Ovary (tissue), 9 donors: ENCODE results near the gene PAFAH1B2. TPM values are rescaled to one million over a fixed set of nuclear protein-coding genes. Genes with fewer than 3 reads are reported as not detected.
A peak's percentile ranks its signal among the peaks of the same experiment; 100 is the strongest.

Experiments used
- DNase-seq, 5 donors: peaks; one replicate each; pipeline ENCODE4 v3.0.0-alpha.2; 2019 to 2020
- H3K27ac ChIP-seq, 2 donors: fragments of 200-600 bp; one replicate each; pipeline versions ENCODE4 v1.5.1 to v1.8.0; 2019 to 2022
- H3K27me3 ChIP-seq: fragments of 200-600 bp; one replicate; pipeline ENCODE4 v1.8.0; 2022
- H3K36me3 ChIP-seq: fragments of 200-600 bp; sonication (generic); one replicate; pipeline ENCODE4 v1.5.1; 2019
- H3K4me1 ChIP-seq: one replicate; pipeline ENCODE4 v1.8.1; 2013; ENCODE audit warnings: mild to moderate bottlenecking, moderate library complexity; ENCODE audit not compliant: insufficient read depth
- H3K4me3 ChIP-seq: fragments of 200-600 bp; sonication (generic); one replicate; pipeline ENCODE4 v1.5.1; 2017
- H3K9me3 ChIP-seq, 2 donors: fragments of 200-600 bp in 1 of 2; sonication (generic) in 1 of 2; one replicate each; pipeline versions ENCODE4 v1.5.1 to v1.8.1; 2013 to 2019; ENCODE audit warnings: mild to moderate bottlenecking in 1 of 2, moderate library complexity in 1 of 2
- CTCF ChIP-seq, 3 donors: fragments of 450-650 bp in 2 of 3; fragments of 200-600 bp in 1 of 3; IDR thresholded peaks; one replicate each; pipeline versions ENCODE4 v1.5.1 to v1.8.0; 2016 to 2022; ENCODE audit warnings: antibody characterized with exemption in 3 of 3, mild to moderate bottlenecking in 1 of 3
- EP300 ChIP-seq: sonication (generic); formaldehyde crosslinking; IDR thresholded peaks from one replicate; pipeline ENCODE4 v1.6.1; 2017; ENCODE audit warnings: antibody characterized with exemption
- POLR2A ChIP-seq: fragments of 450-650 bp; IDR thresholded peaks from one replicate; pipeline ENCODE4 v1.6.1; 2017; ENCODE audit warnings: antibody characterized with exemption, mild to moderate bottlenecking, moderate library complexity
- WGBS, 3 donors: extraction: QIAGEN DNeasy Blood & Tissue Kit in 1 of 3; methylation state at CpG; one replicate each; pipeline versions ENCODE4 v1.1.5 to v1.1.7; 2013 to 2017; 5-methylcytosine and 5-hydroxymethylcytosine counted together
- intact Hi-C, 4 donors: fragments of 100-400 bp; cut with DNase I; formaldehyde crosslinking; loops; one replicate each; pipeline versions ENCODE4 v1.11.0 to v1.15.1; 2022 to 2023
- polyA plus RNA-seq, 2 donors: library from polyadenylated mRNA; stranded (reverse); fragments of 200-250 nt in 1 of 2; fragments of 350-450 nt in 1 of 2; fragmentation: Illumina TruSeq in 1 of 2; extraction: RNeasy Lipid Tissue Mini Kit (QIAGEN cat#74804) in 1 of 2; gene quantifications; one replicate each; pipeline ENCODE4 v1.2.3, GENCODE V29; 2013 to 2014
- total RNA-seq, 7 donors: library from RNA; depleted of rRNA in 2 of 7; stranded (reverse); fragments of >200 nt in 2 of 7; fragmentation: NEBNext Ultra II Directional in 3 of 7; extraction: Animal tissue kit (Norgen Biotek cat#: 25700) in 3 of 7; gene quantifications; one replicate each; pipeline versions ENCODE4 v1.1.0 to v1.2.4, GENCODE V29; 2016 to 2023
- donor health status: DM: no; HTN: no; CAD: no; lungs with moderate emphysema.
- donor health status: DM: no; HTN: no; CAD: no.
- donor health status: Bipolar disorder and iron deficiency.
- donor health status: DM: yes; HTN: yes; CAD: no.
- donor health status: DM: no; HTN: no; CAD: no.
- donor health status: DM: yes; HTN: yes; CAD: no.

PAFAH1B2 gene
- total and polyA plus RNA-seq, 9 donors = 23.0 to 95.6 (median 75.5) TPM

GRCh38 chr11:117191680-117192400, 47.8 kb downstream of the PAFAH1B2 start:
- H3K9me3 ChIP-seq = no peaks in the 10 kb centered on the region
- TF ChIP-seq POLR2A (no peak), EP300 (no peak)
- H3K4me1 ChIP-seq = peaks cover 10% of the 10 kb centered on the region
- WGBS, 3 donors = 89 to 94% (median 91%) methylated on average over 26 of the region's 26 CpGs
- no peaks in the 10 kb centered on the region for H3K36me3 ChIP-seq
- H3K27me3 ChIP-seq = no peaks in the 10 kb centered on the region
- intact Hi-C loops = no loop called here
- no peak overlapping the region for H3K4me3 ChIP-seq
- DNase-seq = no peak
- no peak overlapping the region for H3K27ac ChIP-seq

GRCh38 chr11:117192401-117192875, 48.4 kb downstream of the PAFAH1B2 start:
- 89 to 94% (median 92%) methylated on average over 17 of the region's 17 CpGs for WGBS, 3 donors
- peaks cover 4% of the 10 kb centered on the region for H3K4me1 ChIP-seq
- H3K9me3 ChIP-seq = no peaks in the 10 kb centered on the region
- TF ChIP-seq POLR2A (no peak), EP300 (no peak), CTCF (IDR thresholded peaks at IDR 0.05) (no peak)
- H3K27me3 ChIP-seq = no peaks in the 10 kb centered on the region
- DNase-seq = peak in 2 of 5 donors; percentile 17 to 38
- no peaks in the 10 kb centered on the region for H3K36me3 ChIP-seq
- no peak overlapping the region for H3K27ac ChIP-seq
- intact Hi-C loops = no loop called here
- H3K4me3 ChIP-seq = no peak overlapping the region

- intact Hi-C loops = no loop called here
- H3K27me3 ChIP-seq = no peaks in the 10 kb centered on the region
- TF ChIP-seq EP300 (no peak), POLR2A (no peak), CTCF (IDR thresholded peaks at IDR 0.05) (no peak)
- no peak overlapping the region for H3K27ac ChIP-seq
- no peaks in the 10 kb centered on the region for H3K36me3 ChIP-seq
- no peaks in the 10 kb centered on the region for H3K9me3 ChIP-seq
- DNase-seq = peak in 3 of 5 donors; percentile 14 to 33 (median 23)
- H3K4me1 ChIP-seq = peaks cover 10% of the 10 kb centered on the region
- no peak overlapping the region for H3K4me3 ChIP-seq
- WGBS, 3 donors = 89 to 93% (median 93%) methylated on average over 15 of the region's 15 CpGs
These were observed 49.3 kb downstream of the PAFAH1B2 start for GRCh38 chr11:117193130-117194020.

GRCh38 chr11:117194267-117194666, 50.2 kb downstream of the PAFAH1B2 start:
- H3K27ac ChIP-seq = no peak overlapping the region
- TF ChIP-seq POLR2A (no peak), EP300 (no peak), CTCF (IDR thresholded peaks at IDR 0.05) (no peak)
- 80 to 89% (median 87%) methylated on average over 5 of the region's 5 CpGs for WGBS, 3 donors
- intact Hi-C loops = no loop called here
- peak in 1 of 5 donors; percentile 9 for DNase-seq
- peaks cover 14% of the 10 kb centered on the region for H3K4me1 ChIP-seq
- H3K27me3 ChIP-seq = no peaks in the 10 kb centered on the region
- no peak overlapping the region for H3K4me3 ChIP-seq
- no peaks in the 10 kb centered on the region for H3K36me3 ChIP-seq
- H3K9me3 ChIP-seq = no peaks in the 10 kb centered on the region
